NOMO-1 treated with DMSO at 0.1 percent for 48 hours (cell line): ENCODE results near the gene MOSMO.
"Not testable (repeated sequence)": the region's sequence is repeated elsewhere in the genome, so short reads cannot be mapped to it uniquely, and the experiment has no call there.

ENCODE experiments used
- DNase-seq: peaks from one replicate; lab custom pipeline; 2025; ENCODE audit not compliant: unreplicated experiment; lab: John Stamatoyannopoulos, UW

The MOSMO gene

DNA sequence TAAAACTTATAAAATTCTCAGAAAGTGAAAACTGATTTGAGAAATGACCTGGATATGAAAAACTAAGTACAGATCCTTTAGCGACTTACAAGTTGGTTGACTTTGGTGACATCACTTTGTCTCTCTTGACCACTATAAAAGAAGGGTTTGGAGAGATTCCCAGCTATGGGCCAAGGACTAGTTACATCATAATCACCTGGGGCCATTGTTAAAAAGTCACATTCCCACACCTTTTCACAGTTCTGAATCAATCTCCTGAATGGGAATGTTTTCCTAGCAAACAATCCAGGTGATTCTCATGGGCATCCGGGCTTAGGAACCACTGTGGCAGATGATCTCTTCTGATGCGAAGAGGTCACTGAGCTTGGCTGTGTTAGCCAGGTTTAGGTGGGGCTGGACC, 83.8 kb downstream of the MOSMO start:
- no peak for DNase-seq

DNA sequence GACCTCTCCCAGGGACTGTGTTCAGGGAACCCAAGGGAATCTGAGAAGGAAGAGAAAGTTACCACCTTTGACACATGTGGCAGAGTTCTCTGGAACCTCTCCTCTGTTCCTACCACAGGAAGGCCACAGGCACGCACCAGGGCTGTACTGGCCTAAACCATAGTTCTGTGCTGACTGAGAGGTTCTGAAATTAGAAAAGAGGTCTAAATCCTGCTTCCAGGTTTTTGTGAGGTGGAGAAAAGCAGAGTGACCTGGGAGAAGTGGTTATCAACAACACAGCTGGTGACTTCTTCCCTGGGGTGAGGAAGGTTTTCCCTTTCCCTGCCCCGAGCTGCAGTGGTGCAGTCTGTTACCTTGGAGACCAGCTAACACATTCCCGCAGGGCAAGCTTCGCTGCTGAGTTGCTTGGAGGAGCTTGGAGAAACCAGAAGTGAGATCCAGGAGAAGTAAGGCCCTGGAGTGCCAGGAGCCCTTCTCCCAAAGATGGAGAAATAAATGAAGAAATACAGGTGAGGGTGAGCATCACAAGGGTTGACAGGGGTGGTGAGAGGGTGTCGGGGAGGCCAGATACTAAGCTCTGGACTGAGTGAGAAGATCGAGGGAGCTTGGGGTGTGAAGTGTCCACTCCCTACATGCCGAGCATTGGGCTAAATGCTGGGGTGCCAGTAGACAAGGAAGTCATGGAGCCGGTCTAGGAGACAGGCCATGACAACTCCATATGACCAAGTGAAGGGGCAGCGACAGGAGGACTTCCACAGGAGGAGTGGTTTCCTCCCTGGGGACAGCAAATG, 84.4 kb downstream of the MOSMO start, which contains the start of gene VWA3A:
VWA3A (plus strand) TSS at position 399 of the 791 bp plus-strand sequence; CDS start at position 496, 97 bp downstream.
- DNase-seq, result no peak

DNA sequence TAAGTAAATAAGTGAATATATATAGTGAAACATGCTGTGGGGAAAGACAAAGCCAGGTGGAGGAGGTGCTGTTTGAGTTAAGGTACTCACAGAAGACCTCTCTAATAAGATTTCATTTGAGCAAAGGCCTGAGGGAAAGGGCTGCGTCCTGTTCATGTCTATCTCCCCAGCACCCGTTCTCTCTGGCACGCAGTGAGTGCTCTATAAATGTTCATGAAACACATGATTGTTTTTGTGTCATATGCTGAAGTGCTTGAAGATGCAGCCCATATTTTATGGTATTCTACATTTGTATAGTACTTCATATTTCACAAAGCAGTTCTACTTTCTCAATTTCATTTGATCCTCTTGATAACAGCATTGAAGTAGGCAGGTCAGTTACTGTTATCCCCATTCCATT, 85.4 kb downstream of the MOSMO start:
- no peak for DNase-seq

DNA sequence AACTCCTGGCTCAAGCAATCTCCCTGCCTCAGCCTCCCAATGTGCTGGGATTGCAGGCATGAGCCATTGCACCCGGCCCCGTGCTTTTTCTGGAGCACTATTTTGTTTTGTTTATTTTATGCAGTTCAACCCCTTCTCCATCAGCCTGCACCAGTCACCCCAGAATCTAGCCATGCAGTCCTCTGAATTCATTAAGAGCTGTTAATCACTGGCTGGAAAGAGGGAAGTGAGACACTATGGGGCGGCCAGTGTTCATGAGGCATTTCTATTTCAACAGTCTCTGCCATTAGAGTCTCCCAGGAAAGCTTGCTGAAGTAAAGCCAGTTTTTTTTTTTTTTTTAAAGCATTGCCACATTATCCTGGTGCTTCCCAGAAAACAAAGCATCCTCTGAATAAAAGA, 86.1 kb downstream of the MOSMO start:
- peak; percentile 62 for DNase-seq

DNA sequence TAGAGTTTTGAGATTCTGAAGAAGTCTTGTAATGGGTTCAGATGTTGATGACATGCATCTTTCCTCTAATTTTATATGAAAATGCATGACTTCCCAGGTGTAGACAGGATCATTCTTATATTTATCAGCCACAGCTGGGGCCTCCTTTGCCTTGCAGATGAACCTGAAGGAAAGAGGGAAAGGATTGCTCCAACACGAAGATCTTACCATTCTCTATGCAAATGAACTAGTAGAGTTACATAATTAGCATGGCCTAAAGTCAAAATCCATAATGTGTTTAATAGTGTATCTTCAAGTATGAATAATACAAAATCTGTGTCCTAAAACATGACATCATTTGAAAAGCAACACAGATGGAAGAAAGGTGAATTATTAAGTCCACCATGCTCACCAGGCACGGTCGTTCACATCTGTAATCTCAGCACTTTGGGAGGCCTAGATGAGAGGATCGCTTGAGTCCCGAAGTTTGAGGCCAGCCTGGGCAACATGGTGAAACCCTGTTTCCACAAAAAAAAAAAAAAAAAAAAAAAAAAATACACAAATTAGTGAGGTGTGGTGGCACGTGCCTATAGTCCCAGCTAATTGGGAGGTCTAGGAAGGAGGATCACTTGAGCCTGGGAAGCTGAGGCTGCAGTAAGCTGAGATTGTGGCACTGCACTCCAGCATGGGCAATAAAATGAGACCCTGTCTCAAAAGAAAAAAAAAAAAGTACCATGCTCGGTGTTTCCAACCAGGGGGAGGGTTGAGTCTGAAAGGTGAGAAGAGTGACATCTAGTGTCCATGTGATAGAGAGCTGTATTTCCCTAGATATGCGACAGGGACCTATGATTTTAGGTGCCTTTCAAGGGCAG, 90.7 kb downstream of the MOSMO start:
- peak; percentile 60 for DNase-seq

DNA sequence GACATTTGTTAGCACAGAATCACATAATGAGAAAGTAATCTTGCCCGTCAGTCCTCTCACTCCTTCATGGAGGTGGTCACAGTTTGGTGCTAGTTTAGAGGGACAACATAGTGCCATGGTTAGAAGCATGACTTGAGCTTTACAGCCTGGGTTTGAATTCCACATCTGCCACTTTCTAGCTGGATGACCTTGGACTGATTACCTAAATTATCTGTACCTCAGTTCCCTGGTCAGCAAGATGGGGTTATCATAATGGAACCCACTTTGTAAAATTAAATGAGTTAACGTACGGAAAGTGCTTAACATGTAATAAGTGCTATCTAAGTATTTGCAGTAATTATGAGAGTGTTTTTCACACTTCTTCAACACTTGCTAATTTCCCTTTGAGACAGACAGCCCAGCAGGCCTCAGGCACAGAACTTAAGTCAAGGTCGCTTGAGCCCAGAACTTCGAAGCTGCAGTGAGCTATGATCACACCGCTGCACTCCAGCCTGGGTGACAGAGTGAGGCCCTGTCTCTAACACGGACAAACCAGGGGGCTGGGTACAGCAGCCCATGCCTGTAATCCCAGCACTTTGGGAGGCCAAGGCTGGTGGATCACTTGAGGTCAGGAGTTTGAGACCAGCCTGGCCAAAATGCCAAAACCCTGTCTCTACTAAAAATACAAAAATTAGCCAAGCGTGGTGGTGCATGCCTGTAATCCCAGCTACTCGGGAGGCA, 91.5 kb downstream of the MOSMO start:
- DNase-seq, result no peak

DNA sequence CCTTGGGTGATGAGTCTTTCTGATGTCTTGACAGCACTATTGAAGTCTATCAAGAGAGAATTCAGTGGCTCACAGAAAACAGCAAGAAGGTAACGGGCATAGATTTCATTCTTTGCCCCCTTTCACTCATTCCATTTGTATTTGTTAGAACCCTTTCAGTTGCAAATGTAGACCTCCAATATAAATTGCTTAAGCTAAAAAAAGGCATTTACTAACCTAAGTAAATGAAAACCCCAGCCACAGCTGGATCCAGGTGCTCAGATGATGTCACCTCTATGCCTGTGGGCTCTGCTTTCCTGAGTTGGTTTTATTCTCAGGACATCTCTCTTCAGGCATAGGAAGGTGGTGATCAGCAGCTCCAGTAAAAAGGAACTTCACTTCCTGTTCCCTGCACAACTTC, 95.5 kb downstream of the MOSMO start:
- no peak for DNase-seq

DNA sequence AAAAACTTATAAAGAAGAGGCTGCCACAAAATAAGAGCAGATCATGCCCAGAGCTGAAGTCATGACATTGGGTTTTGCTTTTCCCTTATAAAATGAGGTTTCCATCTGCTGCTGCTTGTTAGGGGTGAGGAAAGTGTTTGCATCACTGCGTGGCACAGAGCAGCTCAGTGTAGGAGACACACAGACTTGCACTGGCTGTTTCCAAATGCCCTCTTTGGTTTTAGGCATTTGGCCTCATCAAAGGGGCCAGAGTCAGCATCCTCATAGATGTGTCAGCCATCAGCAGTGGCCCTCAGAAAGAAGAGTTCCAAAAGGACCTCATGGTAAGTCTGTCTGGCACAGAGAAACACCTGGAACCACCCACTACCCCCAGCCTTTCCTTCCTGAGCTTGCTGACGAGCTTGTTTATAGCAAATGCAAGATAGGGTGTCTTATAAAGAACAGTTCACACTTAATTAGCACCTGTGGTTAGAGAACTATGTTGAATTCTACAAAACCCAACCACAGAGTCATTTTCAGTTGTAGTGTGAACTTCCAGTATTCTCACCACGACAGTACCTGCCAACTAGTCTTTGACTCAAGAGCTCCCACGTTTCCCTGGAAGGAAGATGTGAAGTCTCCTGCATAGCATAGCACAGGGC, 101.5 kb downstream of the MOSMO start:
- DNase-seq, result no peak

DNA sequence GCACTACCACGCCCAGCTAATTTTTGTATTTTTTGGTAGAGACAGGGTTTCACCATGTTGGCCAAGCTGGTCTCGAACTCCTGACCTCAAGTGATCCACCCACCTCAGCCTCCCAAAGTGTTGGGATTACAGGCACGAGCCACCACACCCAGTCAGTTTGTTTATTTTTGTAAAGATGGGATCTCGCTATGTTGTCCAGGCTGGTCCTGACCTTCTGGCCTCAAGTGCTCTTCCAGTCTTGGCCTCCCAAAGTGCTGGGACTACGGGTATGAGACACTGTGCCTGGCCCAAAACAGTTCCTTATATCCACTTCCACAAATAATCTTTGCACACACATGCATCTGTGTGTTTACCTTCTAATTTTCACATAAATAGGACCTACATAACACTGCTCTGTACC, 103.7 kb downstream of the MOSMO start:
- not testable (repeated sequence) for DNase-seq

DNA sequence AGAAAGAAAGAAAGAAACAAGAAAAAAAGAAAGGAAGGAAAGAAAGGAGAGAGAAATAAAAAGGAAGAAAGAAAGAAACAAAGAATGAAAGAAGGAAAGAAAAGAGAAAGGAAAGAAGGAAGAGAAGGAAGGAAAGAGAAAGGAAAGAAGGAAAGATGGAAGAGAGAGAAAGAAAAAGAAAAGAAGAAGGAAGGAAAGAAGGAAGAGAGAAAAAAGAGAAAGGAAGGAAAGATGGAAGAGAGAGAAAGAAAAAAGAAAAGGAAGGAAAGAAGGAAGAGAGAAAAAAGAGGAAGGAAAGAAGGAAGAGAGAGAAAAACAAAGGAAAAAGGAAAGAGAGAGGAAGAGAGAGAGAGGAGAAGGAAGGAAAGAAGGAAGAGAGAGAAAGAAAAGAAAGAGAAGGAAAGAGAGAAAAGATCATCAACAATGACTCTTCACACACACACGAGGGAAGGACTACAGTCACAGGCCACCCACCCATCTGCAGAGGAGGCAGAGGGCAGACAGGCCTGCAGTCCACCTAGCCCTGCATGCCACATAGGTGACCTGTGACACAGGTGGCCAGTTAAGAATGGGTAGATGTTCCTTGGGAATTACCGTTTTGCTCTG, 108.3 kb downstream of the MOSMO start:
- no peak for DNase-seq

DNA sequence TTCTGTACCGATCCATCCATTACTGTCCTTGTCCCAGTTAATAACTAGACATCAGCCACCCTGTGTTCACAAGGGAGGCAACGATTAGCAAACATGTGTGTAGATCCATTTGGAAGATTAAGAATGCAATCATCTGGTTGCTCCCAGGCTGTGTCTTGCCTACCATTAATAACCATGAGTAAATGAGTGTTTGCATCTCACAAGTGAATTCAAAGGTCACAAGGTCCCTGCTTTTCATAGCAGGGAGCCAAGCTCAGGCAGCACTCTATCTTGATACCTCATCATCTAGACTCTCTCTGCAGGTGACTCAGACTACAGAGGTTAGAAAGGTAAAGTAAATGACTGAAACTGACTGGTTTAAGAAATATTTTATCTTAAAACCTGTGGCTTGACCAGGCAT, 109.7 kb downstream of the MOSMO start:
- no peak for DNase-seq

DNA sequence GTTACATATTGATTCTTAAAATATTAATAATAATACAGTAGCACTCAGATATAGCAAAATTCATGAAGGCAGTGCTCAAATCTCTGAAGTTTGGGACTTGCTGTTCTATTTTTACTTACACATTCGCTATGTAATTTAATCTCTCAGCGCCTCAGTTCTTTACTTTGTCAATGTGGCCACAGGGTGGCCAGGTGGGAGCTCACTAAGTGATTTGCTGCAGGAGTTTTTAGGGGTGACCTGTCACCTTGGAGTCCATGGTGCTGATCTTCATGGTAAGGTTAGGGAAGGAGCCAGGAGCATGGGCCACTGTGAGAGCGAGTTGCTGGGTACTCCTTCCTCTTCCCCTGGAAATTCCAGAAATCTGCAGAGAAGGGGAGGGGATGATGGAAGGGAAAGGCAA, 112.5 kb downstream of the MOSMO start:
- DNase-seq, result no peak

DNA sequence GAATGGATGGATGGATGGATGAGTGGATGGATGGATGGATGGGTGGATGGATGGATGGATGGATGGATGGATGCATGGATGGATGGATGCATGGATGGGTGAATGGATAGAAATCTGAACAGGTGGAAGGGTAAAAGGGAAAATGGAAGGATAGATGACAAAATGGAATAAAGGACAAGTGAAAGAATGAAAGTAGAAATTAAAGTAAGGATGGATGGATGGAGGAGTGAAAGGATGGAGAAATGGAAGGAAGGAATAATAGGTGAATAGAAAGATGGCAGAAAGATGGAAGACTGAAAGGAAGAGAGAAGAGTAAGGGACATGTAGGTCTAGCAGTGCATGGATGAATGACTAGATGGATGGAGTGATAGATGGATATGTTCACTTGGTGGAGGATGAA, 114.3 kb downstream of the MOSMO start:
- no peak for DNase-seq

DNA sequence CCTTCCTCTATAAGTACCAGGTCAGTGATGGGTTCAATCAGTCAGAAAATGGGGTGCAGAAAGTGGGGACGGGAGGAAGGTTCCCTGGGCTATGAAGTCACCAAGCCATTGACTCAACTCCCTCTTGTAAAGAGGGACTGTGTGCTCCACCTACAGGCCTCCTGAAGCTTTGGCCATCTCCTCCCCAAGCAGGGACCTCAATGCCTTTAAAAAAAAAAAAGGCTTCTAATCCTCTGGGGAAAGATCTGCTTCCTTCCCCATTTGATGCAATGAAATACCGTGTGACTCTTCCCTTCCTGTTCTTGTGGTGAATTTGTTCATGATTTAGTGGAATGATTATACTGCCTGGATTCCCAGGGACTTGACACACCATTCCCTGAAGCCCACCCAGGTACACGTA, 115.2 kb downstream of the MOSMO start:
- peak; percentile 54 for DNase-seq

DNA sequence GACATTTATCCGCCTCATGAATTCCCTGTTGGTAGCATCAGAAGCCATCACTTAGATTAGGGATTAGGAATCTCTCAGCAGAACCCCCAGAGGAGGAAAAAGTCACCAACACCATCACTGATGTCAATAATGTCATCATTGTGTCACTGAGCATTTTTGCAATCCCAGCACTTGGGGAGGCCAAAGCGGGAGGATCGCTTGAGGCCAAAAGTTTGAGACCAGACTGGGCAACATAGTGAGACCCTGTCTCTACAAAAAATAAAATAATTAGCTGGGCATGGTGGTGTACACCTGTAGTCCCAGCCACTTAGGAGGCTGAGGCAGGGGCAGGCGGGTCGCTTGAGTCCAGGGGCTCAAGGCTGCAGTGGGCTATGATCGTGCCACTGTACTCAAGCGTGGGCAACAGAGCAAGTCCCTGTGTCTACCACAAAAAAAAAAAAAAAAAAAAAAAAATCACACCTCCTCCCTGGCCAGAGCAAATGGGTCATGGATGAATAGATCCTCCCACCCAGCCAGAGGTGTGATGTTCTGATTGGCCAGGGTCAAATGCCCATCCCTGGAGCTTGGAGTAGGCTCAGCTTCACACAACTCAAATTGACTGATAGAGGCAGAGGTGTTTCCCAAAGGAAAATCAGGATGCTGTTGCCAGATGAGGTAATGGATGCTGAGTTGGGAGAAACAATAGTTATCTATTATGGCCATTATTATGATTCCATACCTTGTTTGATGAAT, 116.0 kb downstream of the MOSMO start:
- DNase-seq, result no peak

DNA sequence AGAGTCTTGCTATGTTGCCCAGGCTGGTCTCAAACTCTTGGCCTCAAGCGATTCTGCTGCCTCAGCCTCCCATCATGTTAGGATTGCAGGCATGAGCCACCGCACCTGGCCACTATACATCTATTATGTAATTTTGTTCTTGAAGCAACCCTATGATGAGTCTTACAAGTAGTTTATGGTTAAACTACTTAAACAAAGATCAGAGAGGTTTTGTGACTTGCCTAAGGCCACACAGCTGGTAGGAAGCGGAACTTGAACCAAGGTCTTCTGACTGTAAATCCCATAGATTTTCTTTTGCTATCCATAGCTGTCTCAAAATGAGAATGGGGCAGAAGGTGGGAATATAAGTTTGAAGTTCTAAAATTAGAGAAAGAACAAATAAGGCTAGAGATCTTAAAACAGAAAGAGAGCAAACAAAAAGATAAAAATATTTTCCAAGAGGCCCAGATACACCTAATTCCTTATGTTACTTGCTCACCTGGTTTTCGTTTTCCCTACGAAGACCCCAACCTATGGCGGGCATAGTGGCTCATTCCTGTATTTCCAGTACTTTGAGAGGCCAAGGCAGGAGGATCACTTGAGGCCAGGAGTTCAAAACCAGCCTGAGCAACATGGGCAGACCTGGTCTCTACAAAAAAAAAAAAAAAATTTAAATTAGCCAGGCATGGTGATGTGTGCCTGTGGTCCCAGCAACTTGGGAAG, 116.8 kb downstream of the MOSMO start:
- no peak for DNase-seq

DNA sequence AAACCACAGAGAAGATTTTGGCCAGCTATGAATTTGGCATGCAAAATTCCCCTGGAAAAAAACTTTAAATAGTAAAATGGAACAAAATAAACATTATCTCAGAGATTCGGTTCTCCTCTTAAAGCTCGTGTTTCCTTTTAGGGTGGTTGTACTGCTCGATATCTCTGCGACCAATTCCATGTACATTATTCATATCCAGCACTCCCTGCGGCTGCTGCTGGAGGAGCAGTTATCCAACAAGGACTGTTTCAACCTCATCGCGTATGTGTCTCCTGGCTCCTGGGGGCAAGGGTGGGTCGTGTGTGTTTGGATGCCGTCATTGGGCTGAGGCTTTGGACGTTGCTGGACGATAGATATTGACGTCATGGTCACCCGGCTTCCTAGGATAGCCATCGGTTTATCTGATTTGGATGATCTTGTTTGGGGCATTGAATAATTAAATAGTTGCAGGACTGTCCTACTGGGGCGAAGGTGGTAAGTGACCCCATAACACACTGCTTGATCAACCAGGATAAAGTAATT, 118.2 kb downstream of the MOSMO start:
- DNase-seq, result no peak

DNA sequence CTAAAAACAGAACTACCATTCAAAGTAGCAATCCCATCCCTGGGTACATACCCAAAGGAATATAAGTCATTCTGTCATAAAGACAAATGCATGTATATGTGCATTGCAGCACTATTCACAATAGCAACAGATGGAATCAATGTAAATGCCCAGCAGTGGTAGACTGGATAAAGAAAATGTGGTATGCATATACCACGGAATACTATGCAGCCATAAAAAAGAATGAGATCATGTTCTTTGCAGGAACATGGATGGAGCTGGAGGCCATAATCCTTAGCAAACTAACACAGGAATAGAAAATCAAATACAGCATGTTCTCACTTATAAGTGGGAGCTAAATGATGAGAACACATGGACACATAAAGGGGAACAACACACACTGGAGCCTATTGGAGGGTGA, 120.6 kb downstream of the MOSMO start:
- not testable (repeated sequence) for DNase-seq

DNA sequence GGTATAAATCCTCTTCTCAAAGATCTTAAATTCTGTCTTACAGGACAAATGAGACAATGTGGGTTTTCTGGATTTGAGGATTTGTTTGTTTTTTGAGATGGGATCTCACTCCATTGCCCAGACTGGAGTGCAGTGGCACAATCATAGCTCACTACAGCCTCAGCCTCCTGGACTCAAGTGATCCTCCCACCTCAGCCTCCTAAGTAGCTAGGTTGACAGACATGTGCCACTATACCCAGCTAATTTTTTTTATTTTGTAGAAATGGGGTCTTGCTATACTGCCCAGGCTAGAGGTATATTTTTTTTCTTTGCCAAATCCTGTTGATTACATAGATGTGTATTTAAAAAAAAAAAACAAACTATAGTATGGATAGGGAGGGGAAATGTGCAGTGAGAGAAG, 122.6 kb downstream of the MOSMO start:
- no peak for DNase-seq
